ENCODE data around the gene FARS2. TPM values are rescaled to one million over a fixed set of nuclear protein-coding genes. Genes with fewer than 3 reads are reported as not detected.

The FARS2 gene
- total and polyA plus RNA-seq, 2 donors (not counting 3 experiments of a cell fraction or from before 2014, with no cell fraction given) = 20.2 to 20.5 TPM

- dilution Hi-C loops (cut with MboI; ENCODE audit: extremely low pct_ligation_motif_present, low sequenced_read_pairs) (no loop called here), intact Hi-C loops (cut with micrococcal nuclease) (no loop called here)
- H3K4me3 ChIP-seq (replicated peaks in 1 of 3; ENCODE audit: insufficient read depth in 1 of 3, low read depth in 1 of 3, low read length in 3 of 3) = no peak overlapping the region
- H3K9me3 ChIP-seq (replicated peaks; ENCODE audit: control insufficient read depth, insufficient read depth, low read length) = no peaks in the 10 kb centered on the region
- no peaks in the 10 kb centered on the region for H3K4me1 ChIP-seq (ENCODE audit: control insufficient read depth, extremely low read depth, insufficient read depth, low read length)
- POLR2A ChIA-PET = no interaction called here
- no peaks in the 10 kb centered on the region for H4K20me1 ChIP-seq (replicated peaks; ENCODE audit: control insufficient read depth, extremely low read depth, insufficient read depth, low read length)
- no peak for FAIRE-seq
- H3K36me3 ChIP-seq (ENCODE audit: control insufficient read depth in 2 of 2, extremely low read depth in 1 of 2, insufficient read depth in 2 of 2, low read length in 2 of 2) = no peaks in the 10 kb centered on the region
- no peak overlapping the region for H3K9ac ChIP-seq (replicated peaks; ENCODE audit: extremely low read depth, insufficient read depth, low read length)
- no peak overlapping the region for H3K4me2 ChIP-seq (ENCODE audit: insufficient read depth, low read length)
- no peak for DNase-seq (ENCODE audit: low read depth, low spot score)
- CTCF ChIA-PET = no interaction called here
- no peaks in the 10 kb centered on the region for H3K79me2 ChIP-seq (ENCODE audit: control insufficient read depth, insufficient read depth, low read length)
- no peaks in the 10 kb centered on the region for H3K9me1 ChIP-seq (replicated peaks; ENCODE audit: control insufficient read depth, extremely low read depth, insufficient read depth, low read length)
- H3K27ac ChIP-seq (ENCODE audit: insufficient read depth, low read depth, low read length) = no peak overlapping the region
- no peak overlapping the region for H2AFZ ChIP-seq (ENCODE audit: low read depth, low read length)
- no peak for TF ChIP-seq MAX (IDR thresholded peaks at IDR 0.05; ENCODE audit: insufficient read depth, insufficient read length)
- no peak for TF ChIP-seq POLR2AphosphoS5 (IDR thresholded peaks at IDR 0.05; ENCODE audit: insufficient read depth, low read depth, low read length)
- no peak for TF ChIP-seq POLR2A (IDR thresholded peaks at IDR 0.05; ENCODE audit: low read depth, low read length)
- TF ChIP-seq FOS (IDR thresholded peaks at IDR 0.05; ENCODE audit: borderline replicate concordance, insufficient read depth, low read length) = no peak
- no peak for TF ChIP-seq EZH2 (IDR thresholded peaks at IDR 0.05; ENCODE audit: borderline replicate concordance, low read depth, low read length, severe bottlenecking)
- TF ChIP-seq GATA2 (IDR thresholded peaks at IDR 0.05; ENCODE audit: insufficient read depth, insufficient read length, low read depth, low read length) = no peak
- TF ChIP-seq MYC (IDR thresholded peaks at IDR 0.05; ENCODE audit: low read depth, low read length) = no peak
- TF ChIP-seq JUN (IDR thresholded peaks at IDR 0.05; ENCODE audit: borderline replicate concordance, insufficient read depth, insufficient read length, low read depth) = no peak
- TF ChIP-seq CTCF (IDR thresholded peaks at IDR 0.05; ENCODE audit: extremely low read depth in 1 of 2, insufficient read depth in 1 of 2, low read depth in 1 of 2, low read length in 2 of 2) = no peak
- no peaks in the 10 kb centered on the region for H3K27me3 ChIP-seq (ENCODE audit: control insufficient read depth in 2 of 2, insufficient read depth in 2 of 2, low read length in 2 of 2)
- no TSS peak for BruUV-seq (replicated peaks)
These were observed 28.8 kb downstream of the FARS2 start for GRCh38 chr6:5290097-5290496.
